GM13977 (cell line): Measurements from ENCODE around the gene NSRP1.
"Not testable (repeated sequence)": the region's sequence is repeated elsewhere in the genome, so short reads cannot be mapped to it uniquely, and the experiment has no call there.

ENCODE experiments used
- DNase-seq: peaks from one replicate; pipeline ENCODE4 v3.0.0; 2012; ENCODE audit warnings: low spot score
- in situ Hi-C: fragments of 300-500 bp; cut with MboI; formaldehyde crosslinking; loops from one replicate; pipeline ENCODE4 v1.12.0; 2022; ENCODE audit warnings: low sequenced_read_pairs, low pct_unique_long_range_greater_than_20kb, mixed read lengths, inconsistent platforms; ENCODE audit not compliant: unreplicated experiment
- TF ChIP-seq, protein P1 (sequence below): IDR thresholded peaks from 2 replicates; pipeline ENCODE4 v1.5.1; 2012; ENCODE audit warnings: mild to moderate bottlenecking, control low read depth; ENCODE audit not compliant: insufficient read depth; ENCODE audit errors: extremely low read depth, missing control alignments

The NSRP1 gene

DNA sequence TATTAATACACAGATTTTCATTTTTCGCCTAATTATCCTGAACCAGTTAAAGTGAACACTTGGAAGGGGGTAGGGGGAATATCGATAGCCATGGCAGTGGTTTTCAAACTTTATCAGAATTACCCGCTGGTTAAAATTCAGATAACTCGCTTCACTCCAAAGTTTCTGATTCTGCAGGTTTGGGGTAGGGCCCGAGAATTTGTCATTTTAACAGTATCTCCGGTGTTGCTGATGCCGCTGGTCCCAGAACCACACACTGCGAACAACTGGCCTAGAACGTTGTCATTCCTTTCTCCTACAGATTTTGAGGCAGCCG, 313 bp upstream of the NSRP1 start:
- DNase-seq = no peak
- in situ Hi-C loops = no loop called here
- TF ChIP-seq, protein P1, sequence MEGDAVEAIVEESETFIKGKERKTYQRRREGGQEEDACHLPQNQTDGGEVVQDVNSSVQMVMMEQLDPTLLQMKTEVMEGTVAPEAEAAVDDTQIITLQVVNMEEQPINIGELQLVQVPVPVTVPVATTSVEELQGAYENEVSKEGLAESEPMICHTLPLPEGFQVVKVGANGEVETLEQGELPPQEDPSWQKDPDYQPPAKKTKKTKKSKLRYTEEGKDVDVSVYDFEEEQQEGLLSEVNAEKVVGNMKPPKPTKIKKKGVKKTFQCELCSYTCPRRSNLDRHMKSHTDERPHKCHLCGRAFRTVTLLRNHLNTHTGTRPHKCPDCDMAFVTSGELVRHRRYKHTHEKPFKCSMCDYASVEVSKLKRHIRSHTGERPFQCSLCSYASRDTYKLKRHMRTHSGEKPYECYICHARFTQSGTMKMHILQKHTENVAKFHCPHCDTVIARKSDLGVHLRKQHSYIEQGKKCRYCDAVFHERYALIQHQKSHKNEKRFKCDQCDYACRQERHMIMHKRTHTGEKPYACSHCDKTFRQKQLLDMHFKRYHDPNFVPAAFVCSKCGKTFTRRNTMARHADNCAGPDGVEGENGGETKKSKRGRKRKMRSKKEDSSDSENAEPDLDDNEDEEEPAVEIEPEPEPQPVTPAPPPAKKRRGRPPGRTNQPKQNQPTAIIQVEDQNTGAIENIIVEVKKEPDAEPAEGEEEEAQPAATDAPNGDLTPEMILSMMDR = no peak

DNA sequence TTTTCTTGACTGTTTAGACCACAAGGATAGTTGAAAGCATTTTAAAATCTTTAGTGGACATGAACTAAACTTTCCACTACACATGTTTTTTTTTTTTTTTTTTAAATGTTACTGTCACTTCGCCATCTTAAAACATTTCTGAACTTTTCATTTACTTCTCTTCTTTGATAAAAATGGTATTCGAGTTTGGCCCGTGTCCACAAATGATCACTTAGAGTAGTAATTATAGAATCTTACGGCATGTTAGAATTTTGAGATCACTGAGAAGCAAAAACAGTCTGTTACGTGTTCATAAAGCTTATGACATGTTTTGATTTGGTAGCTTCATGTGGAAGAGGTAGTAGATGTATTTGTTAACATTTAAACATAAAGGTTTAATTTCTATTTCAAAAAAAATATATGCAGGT, 1.1 kb downstream of the NSRP1 start:
- no peak for DNase-seq
- TF ChIP-seq, protein P1 = no peak
- in situ Hi-C loops = no loop called here

DNA sequence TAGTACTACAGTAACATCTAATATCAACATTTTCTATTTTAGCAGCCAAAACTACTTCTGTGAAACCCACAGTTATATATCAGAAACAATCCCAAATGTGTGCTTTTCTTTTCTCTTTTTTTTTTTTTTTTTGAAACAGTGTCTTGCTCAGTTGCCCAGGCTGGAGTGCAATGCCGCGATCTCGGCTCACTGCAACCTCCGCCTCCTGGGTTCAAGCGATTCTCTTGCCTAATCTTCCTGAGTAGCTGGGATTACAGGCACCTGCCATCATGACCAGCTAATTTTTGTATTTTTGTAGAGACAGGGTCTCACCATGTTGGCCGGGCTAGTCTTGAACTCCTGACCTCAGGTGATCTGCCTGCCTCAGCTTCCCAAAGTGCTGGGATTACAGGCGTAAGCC, 2.0 kb downstream of the NSRP1 start:
- in situ Hi-C loops, DNase-seq: not testable (repeated sequence)

DNA sequence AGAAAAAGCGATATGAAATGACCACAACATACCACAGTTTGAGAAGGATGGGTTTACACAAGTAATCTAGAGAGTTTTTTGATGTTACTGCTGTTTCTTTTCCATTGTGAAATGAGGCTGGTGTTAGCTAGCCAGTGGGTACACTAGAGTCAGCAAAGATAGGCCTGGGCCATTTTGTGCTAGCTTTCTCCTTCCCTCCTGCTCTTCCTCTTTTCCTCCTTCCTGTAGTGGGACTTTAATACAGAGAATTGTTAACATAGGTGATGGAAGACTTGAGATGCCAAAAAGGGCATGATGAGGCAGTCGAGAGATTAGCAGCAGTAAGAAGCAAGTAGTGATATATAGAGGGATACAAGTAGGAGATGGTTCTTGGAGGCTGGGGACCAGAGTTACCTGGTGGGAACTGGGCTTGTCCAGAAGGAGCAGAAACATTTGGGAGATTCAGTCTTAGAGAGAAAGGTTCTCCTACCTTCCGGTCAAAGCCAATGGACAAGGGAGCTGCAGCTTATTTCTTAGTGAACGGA, 7.7 kb downstream of the NSRP1 start:
- in situ Hi-C loops = no loop called here
- DNase-seq = no peak

DNA sequence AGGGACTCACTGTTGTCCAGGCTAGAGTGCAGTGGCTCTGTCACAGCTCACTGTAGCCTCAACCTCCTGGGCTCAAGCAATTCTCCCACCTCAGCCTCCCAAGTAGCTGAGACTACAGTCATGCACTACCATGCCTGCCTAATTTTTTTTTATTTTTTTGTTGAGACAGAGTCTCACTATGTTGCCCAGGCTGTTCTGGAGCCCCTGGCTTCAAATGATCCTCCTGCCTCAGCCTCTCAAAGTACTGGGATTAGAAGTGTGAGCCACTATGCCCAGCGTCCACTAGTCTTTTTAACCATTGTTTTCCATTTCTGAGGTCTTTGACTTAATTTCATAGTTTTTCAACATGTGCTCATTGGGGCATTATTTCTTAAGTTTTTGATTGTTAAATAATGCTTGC, 13.5 kb downstream of the NSRP1 start:
- DNase-seq = no peak
- TF ChIP-seq, protein P1 = no peak
- in situ Hi-C loops = no loop called here

More for the DNA sequence above, 7.7 kb downstream of the NSRP1 start:
- TF ChIP-seq, protein P1 = no peak

DNA sequence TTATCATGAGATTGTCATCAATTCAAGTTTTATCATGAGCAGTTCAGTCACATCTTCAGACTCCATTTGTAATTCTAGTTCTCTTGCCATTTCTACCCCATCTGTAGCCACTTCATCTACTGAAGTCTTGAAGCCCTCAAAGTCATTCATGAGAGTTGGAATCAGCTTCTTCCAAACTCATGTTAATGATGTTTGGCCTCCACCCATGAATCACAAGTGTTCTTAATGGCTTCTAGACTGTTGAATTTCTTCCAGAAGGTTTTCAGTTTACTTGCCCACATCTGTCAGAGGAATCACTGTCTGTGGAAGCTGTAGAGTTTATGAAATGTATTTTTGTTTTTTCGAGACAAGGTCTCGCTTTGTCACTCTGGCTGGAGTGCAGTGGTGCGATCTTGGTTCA, 16.0 kb downstream of the NSRP1 start:
- DNase-seq = no peak
- in situ Hi-C loops = no loop called here
- TF ChIP-seq, protein P1 = no peak

DNA sequence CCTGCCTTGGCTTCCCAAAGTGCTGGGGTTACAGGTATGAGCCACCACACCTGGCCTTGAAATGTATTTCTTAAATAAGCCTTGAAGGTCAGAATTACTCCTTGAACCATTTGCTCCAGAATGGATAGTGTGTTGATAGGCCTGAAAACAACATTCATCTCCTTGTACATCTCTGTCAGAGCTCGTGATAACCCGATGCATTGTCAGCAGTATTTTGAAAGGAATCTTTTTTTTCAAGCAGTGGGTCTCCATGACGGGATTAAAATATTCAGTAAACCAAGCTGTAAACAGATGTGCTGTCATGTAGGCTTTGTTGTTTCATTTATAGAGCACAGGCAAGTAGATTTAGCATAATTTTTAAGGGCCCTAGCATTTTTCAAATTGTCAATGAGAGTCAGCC, 16.6 kb downstream of the NSRP1 start:
- in situ Hi-C loops = no loop called here
- DNase-seq = no peak
- TF ChIP-seq, protein P1 = no peak
